Fibroblast of lung (primary cell): ENCODE measurements around the gene ZFR2. TPM values are rescaled to one million over a fixed set of nuclear protein-coding genes. Genes with fewer than 3 reads are reported as not detected.
"Not testable (repeated sequence)": the region's sequence is repeated elsewhere in the genome, so short reads cannot be mapped to it uniquely, and the experiment has no call there.

Source experiments
- DNase-seq, 2 donors: peaks; one replicate each; pipeline versions ENCODE4 v3.0.0 to v3.0.0-alpha.2; 2010; ENCODE audit warnings: low read depth in 2 of 2
- H2AFZ ChIP-seq: 2 replicates; pipeline ENCODE4 v1.5.1; 2012; ENCODE audit warnings: low read length, control low read depth, inconsistent platforms
- H3K27ac ChIP-seq: 2 replicates; pipeline ENCODE4 v1.5.1; 2011; ENCODE audit warnings: low read length, control low read depth; ENCODE audit not compliant: insufficient read depth
- H3K27me3 ChIP-seq: 2 replicates; pipeline ENCODE4 v1.5.1; 2011; ENCODE audit warnings: mild to moderate bottlenecking, low read length; ENCODE audit not compliant: control insufficient read depth, insufficient read depth
- H3K36me3 ChIP-seq: 2 replicates; pipeline ENCODE4 v1.5.1; 2011; ENCODE audit warnings: low read length; ENCODE audit not compliant: control insufficient read depth, insufficient read depth
- H3K4me1 ChIP-seq: 2 replicates; pipeline ENCODE4 v1.5.1; 2011; ENCODE audit warnings: low read length; ENCODE audit not compliant: control insufficient read depth, insufficient read depth; ENCODE audit errors: extremely low read depth
- H3K4me2 ChIP-seq: 2 replicates; pipeline ENCODE4 v1.5.1; 2011; ENCODE audit warnings: low read length, control low read depth; ENCODE audit not compliant: insufficient read depth; ENCODE audit errors: extremely low read depth
- H3K4me3 ChIP-seq, 4 experiments: fragments of 200-600 bp in 1 of 4; sonication (generic) in 1 of 4; replicated peaks in 1 of 4; 2 replicates each; pipeline ENCODE4 v1.5.1; 2011 to 2016; ENCODE audit warnings: low read length in 4 of 4, low read depth in 3 of 4, mild to moderate bottlenecking in 3 of 4, control low read depth in 2 of 4, inconsistent platforms in 1 of 4, mixed read lengths in 1 of 4; ENCODE audit not compliant: insufficient read depth in 1 of 4; ENCODE audit errors: control extremely low read depth in 1 of 4
- H3K79me2 ChIP-seq: 2 replicates; pipeline ENCODE4 v1.5.1; 2012; ENCODE audit warnings: mild to moderate bottlenecking, low read length, inconsistent platforms; ENCODE audit not compliant: control insufficient read depth, insufficient read depth
- H3K9ac ChIP-seq: 2 replicates; pipeline ENCODE4 v1.5.1; 2011; ENCODE audit warnings: mild to moderate bottlenecking, low read length, control low read depth; ENCODE audit not compliant: insufficient read depth
- H3K9me3 ChIP-seq: 2 replicates; pipeline ENCODE4 v1.5.1; 2012; ENCODE audit warnings: low read depth, low read length; ENCODE audit not compliant: control insufficient read depth, insufficient read depth
- H4K20me1 ChIP-seq: 2 replicates; pipeline ENCODE4 v1.5.1; 2011; ENCODE audit warnings: low read length; ENCODE audit not compliant: control insufficient read depth, insufficient read depth; ENCODE audit errors: extremely low read depth
- CTCF ChIP-seq, 2 donors: IDR thresholded peaks in 1 of 2; conservative IDR thresholded peaks in 1 of 2; 1 replicate in 1 of 2; 2 replicates in 1 of 2; pipeline ENCODE4 v1.5.1; 2011 to 2012; ENCODE audit warnings: low read length in 2 of 2, control low read depth in 1 of 2, inconsistent platforms in 1 of 2, low read depth in 1 of 2, mild to moderate bottlenecking in 1 of 2
- EZH2 ChIP-seq: IDR thresholded peaks from 2 replicates; pipeline ENCODE4 v1.5.1; 2012; ENCODE audit warnings: low read length, control low read depth, mild to moderate bottlenecking; ENCODE audit errors: missing control alignments
- polyA plus RNA-seq, 2 donors: library from polyadenylated mRNA; depleted of rRNA in 1 of 2; stranded (reverse) in 1 of 2; unstranded in 1 of 2; fragments of >200 nt; gene quantifications; 2 replicates each; pipeline ENCODE4 v1.2.1, GENCODE V29; 2011 to 2012; ENCODE audit warnings: missing spikeins in 1 of 2
- total RNA-seq: library from RNA; depleted of rRNA; stranded (reverse); fragments of >200 nt; gene quantifications from 2 replicates; pipeline ENCODE4 v1.2.1, GENCODE V29; 2014

ZFR2 gene
- total and polyA plus RNA-seq, 2 donors (not counting 1 experiment from before 2014, with no cell fraction given) = not detected

- H3K79me2 ChIP-seq = no peaks in the 10 kb centered on the region
- H3K4me1 ChIP-seq = no peaks in the 10 kb centered on the region
- H3K4me2 ChIP-seq = no peak overlapping the region
- no peaks in the 10 kb centered on the region for H3K27me3 ChIP-seq
- no peak overlapping the region for H3K9ac ChIP-seq
- DNase-seq = no peak
- no peak for TF ChIP-seq CTCF (conservative IDR thresholded peaks at IDR 0.05 in 1 of 2, IDR thresholded peaks at IDR 0.05 in 1 of 2; ENCODE audit: low read depth in 1 of 2, low read length in 2 of 2)
- no peak for TF ChIP-seq EZH2
- H2AFZ ChIP-seq = no peak overlapping the region
- H3K9me3 ChIP-seq = no peaks in the 10 kb centered on the region
- H3K36me3 ChIP-seq = no peaks in the 10 kb centered on the region
- no peak overlapping the region for H3K4me3 ChIP-seq
- H4K20me1 ChIP-seq = no peaks in the 10 kb centered on the region
- H3K27ac ChIP-seq = no peak overlapping the region
Observed at GRCh38 chr19:3898426-3898825, 29.6 kb upstream of the ZFR2 start.

- Histone ChIP-seq H3K9me3 (no peaks in the 10 kb centered on the region), H3K27me3 (no peaks in the 10 kb centered on the region), H3K9ac (no peak overlapping the region), H2AFZ (no peak overlapping the region), H3K79me2 (no peaks in the 10 kb centered on the region), H3K4me1 (no peaks in the 10 kb centered on the region), H3K27ac (no peak overlapping the region), H3K4me2 (no peak overlapping the region), H3K36me3 (no peaks in the 10 kb centered on the region), H4K20me1 (no peaks in the 10 kb centered on the region), H3K4me3 (no peak overlapping the region)
- no peak for DNase-seq
- TF ChIP-seq EZH2 = no peak
- no peak for TF ChIP-seq CTCF (conservative IDR thresholded peaks at IDR 0.05 in 1 of 2, IDR thresholded peaks at IDR 0.05 in 1 of 2; ENCODE audit: low read depth in 1 of 2, low read length in 2 of 2)
Observed at GRCh38 chr19:3897936-3898335, 29.1 kb upstream of the ZFR2 start.

- Histone ChIP-seq H3K4me2 (no peak overlapping the region), H3K27me3 (no peaks in the 10 kb centered on the region)
Observed at GRCh38 chr19:3895788-3896187, 26.9 kb upstream of the ZFR2 start.

GRCh38 chr19:3894959-3895358 lies 26.1 kb upstream of the ZFR2 start:
- DNase-seq, H3K27ac ChIP-seq, H3K4me1 ChIP-seq, H2AFZ ChIP-seq, H3K27me3 ChIP-seq, H3K79me2 ChIP-seq, H4K20me1 ChIP-seq, H3K4me2 ChIP-seq, H3K36me3 ChIP-seq, H3K9ac ChIP-seq, H3K9me3 ChIP-seq, H3K4me3 ChIP-seq: not testable (repeated sequence)

More at GRCh38 chr19:3895788-3896187, 26.9 kb upstream of the ZFR2 start:
- no peak overlapping the region for H3K27ac ChIP-seq
- H3K79me2 ChIP-seq = no peaks in the 10 kb centered on the region
- H3K4me3 ChIP-seq = no peak overlapping the region
- H2AFZ ChIP-seq = no peak overlapping the region
- TF ChIP-seq EZH2 (no peak), CTCF (conservative IDR thresholded peaks at IDR 0.05 in 1 of 2, IDR thresholded peaks at IDR 0.05 in 1 of 2; ENCODE audit: low read depth in 1 of 2, low read length in 2 of 2) (no peak)
- no peak overlapping the region for H3K9ac ChIP-seq
- H3K4me1 ChIP-seq = no peaks in the 10 kb centered on the region
- H3K36me3 ChIP-seq = no peaks in the 10 kb centered on the region
- H3K9me3 ChIP-seq = no peaks in the 10 kb centered on the region
- no peaks in the 10 kb centered on the region for H4K20me1 ChIP-seq
- DNase-seq = no peak
